Pancreas (tissue), 10 donors: ENCODE data around the gene SOBP. TPM values are rescaled to one million over a fixed set of nuclear protein-coding genes. Genes with fewer than 3 reads are reported as not detected.

Experiments used
- ATAC-seq, 4 donors: fragments of 200-7000 bp; cut with Tn5 transposase; one replicate each; pipeline versions ENCODE4 v1.8.0 to v1.9.1; 2020; ENCODE audit warnings: mild to moderate bottlenecking in 4 of 4, moderate library complexity in 4 of 4
- DNase-seq, 6 donors: peaks; one replicate each; pipeline ENCODE4 v3.0.0-alpha.2; 2020
- FAIRE-seq: peaks from 2 replicates; lab custom pipeline; 2012; peaks lifted over from hg19 to GRCh38; lab: Jason Lieb, UNC
- H3K27ac ChIP-seq, 4 donors: fragments of 200-600 bp; sonication (generic); 1 replicate in 3 of 4; 2 replicates in 1 of 4; pipeline versions ENCODE4 v1.5.0 to v1.8.0; 2020
- H3K27me3 ChIP-seq, 4 donors: fragments of 200-600 bp; one replicate each; pipeline ENCODE4 v1.8.0; 2021
- H3K36me3 ChIP-seq, 3 donors: fragments of 200-600 bp; sonication (generic) in 1 of 3; one replicate each; pipeline versions ENCODE4 v1.5.0 to v1.8.0; 2020 to 2021
- H3K4me1 ChIP-seq, 3 donors: fragments of 200-600 bp; one replicate each; pipeline ENCODE4 v1.8.0; 2021
- H3K4me3 ChIP-seq, 4 donors: fragments of 200-600 bp; sonication (generic) in 2 of 4; one replicate each; pipeline versions ENCODE4 v1.5.0 to v1.8.0; 2020 to 2021
- H3K9me3 ChIP-seq, 4 donors: fragments of 200-600 bp; one replicate each; pipeline ENCODE4 v1.8.0; 2021
- WGBS, 2 donors: extraction: QIAGEN DNeasy Blood & Tissue Kit; methylation state at CpG; one replicate each; pipeline ENCODE4 v1.1.7; 2013; 5-methylcytosine and 5-hydroxymethylcytosine counted together
- intact Hi-C, 3 donors: fragments of 100-400 bp; cut with DNase I; formaldehyde crosslinking; loops; one replicate each; pipeline versions ENCODE4 v1.11.1 to v1.14.2; 2022
- polyA plus RNA-seq, 2 donors: library from polyadenylated mRNA; stranded (reverse); fragments of 200-250 nt; gene quantifications; one replicate each; pipeline ENCODE4 v1.2.3, GENCODE V29; 2013
- total RNA-seq, 6 donors: library from RNA; stranded (reverse); fragmentation: NEBNext Ultra II Directional in 4 of 6; extraction: Animal tissue kit (Norgen Biotek cat#: 25700) in 4 of 6; gene quantifications; one replicate each; pipeline versions ENCODE4 v1.2.1 to v1.2.4, GENCODE V29; 2021 to 2023
- TF ChIP-seq, protein P1 (sequence below), 4 donors: fragments of 200-600 bp; sonication (generic) in 3 of 4; IDR thresholded peaks; one replicate each; pipeline versions ENCODE4 v1.5.0 to v1.8.0; 2021; ENCODE audit warnings: antibody characterized with exemption in 4 of 4
- donor health status: healthy with polysubstance abuse.
- donor health status: DM: no; HTN: no; CAD: no; lungs with moderate emphysema.
- donor health status: DM: no; HTN: no; CAD: no.
- donor health status: control.
- donor health status: control.
- donor health status: Bipolar disorder and iron deficiency.
- donor health status: DM: yes; HTN: yes; CAD: no.
- donor health status: DM: no; HTN: no; CAD: no.
- donor health status: DM: no; HTN: no; CAD: no.
- donor health status: DM: yes; HTN: yes; CAD: no.

The SOBP gene
- total and polyA plus RNA-seq, 8 donors, result 1.1 to 3.5 (median 2.0) TPM

DNA sequence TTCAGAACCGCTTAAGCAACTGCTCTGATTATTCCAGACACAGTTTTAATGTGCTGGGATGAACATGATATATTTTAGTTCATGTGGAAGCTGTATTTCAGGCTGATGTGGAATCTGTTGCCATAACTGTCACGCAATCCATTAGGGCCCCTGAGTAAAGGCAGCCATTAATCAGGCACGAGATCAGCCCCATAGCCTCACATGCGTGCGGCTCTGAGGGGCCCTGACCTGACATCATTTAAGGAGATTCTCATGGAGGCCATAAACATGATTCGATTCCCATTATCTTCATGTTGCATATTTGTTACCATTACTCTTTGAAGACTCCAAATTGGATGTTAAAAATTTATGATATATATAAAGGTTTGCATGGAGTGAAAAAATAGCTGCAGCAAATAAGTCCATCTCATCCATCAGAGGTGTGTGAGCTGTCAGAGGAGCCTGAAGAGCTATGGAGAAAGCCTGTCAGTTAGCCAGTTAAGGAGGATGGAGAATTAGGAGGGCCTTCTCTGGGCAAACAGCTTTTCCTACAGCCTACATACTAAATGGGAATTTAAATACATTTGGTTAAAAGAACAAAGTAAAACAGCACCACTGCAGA, 89.6 kb downstream of the SOBP start:
- no peaks in the 10 kb centered on the region for H3K9me3 ChIP-seq
- H3K27ac ChIP-seq, result no peak overlapping the region
- no peak for DNase-seq
- no peaks in the 10 kb centered on the region for H3K4me1 ChIP-seq
- intact Hi-C loops, result no loop called here
- TF ChIP-seq, protein P1, sequence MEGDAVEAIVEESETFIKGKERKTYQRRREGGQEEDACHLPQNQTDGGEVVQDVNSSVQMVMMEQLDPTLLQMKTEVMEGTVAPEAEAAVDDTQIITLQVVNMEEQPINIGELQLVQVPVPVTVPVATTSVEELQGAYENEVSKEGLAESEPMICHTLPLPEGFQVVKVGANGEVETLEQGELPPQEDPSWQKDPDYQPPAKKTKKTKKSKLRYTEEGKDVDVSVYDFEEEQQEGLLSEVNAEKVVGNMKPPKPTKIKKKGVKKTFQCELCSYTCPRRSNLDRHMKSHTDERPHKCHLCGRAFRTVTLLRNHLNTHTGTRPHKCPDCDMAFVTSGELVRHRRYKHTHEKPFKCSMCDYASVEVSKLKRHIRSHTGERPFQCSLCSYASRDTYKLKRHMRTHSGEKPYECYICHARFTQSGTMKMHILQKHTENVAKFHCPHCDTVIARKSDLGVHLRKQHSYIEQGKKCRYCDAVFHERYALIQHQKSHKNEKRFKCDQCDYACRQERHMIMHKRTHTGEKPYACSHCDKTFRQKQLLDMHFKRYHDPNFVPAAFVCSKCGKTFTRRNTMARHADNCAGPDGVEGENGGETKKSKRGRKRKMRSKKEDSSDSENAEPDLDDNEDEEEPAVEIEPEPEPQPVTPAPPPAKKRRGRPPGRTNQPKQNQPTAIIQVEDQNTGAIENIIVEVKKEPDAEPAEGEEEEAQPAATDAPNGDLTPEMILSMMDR (IDR thresholded peaks at IDR 0.05), result no peak
- WGBS, 2 donors, result 83 to 86% methylated on average over 6 of the region's 6 CpGs
- no peak for FAIRE-seq
- no peak overlapping the region for H3K4me3 ChIP-seq
- ATAC-seq, result no peak
- H3K36me3 ChIP-seq, result no peaks in the 10 kb centered on the region
- H3K27me3 ChIP-seq, result no peaks in the 10 kb centered on the region

DNA sequence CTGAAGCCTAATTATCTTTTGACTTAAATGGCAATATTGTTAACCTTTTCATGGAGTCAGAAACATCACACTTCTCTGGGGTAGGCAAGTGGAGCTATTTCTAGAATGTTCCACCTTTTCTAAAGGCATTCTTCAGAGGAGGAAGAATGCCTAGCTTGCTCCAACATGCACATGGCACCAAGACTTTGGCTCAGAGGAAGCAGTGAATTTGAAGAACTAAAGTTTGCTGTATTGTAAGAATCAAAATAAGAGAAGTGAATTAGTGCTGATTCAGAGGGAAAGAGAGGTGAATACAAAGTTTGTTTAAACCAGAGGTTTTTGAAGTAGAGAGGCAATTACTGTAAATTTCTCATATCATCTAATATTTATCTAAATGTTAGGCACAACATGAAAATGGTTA, 92.2 kb downstream of the SOBP start:
- H3K4me3 ChIP-seq, result no peak overlapping the region
- no peak for DNase-seq
- TF ChIP-seq, protein P1 (IDR thresholded peaks at IDR 0.05), result no peak

DNA sequence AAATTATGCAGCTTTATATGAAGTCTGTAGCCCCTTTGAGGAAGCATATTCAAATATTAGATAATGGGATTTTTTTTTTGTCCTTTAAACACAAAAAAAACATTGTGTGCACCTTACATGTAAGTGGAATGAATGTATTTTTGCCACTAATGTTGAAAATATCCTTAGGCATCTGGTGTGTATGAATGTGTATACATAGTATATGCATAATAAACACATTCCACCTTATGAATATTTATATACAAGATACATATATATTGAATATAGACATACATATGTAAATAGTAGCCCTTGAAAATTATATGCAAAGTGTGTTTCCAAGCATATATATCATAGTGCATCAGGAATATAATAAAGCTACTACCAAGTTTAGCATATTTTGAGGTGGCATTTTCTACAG, 94.8 kb downstream of the SOBP start:
- TF ChIP-seq, protein P1 (IDR thresholded peaks at IDR 0.05), result no peak
- H3K9me3 ChIP-seq, result no peaks in the 10 kb centered on the region
- no peak for ATAC-seq
- intact Hi-C loops, result no loop called here
- peaks cover 0 to 3% (median 0%) of the 10 kb centered on the region in 3 donors for H3K4me1 ChIP-seq
- DNase-seq, result no peak
- FAIRE-seq, result no peak
- H3K27me3 ChIP-seq, result no peaks in the 10 kb centered on the region
- H3K36me3 ChIP-seq, result no peaks in the 10 kb centered on the region
- no peak overlapping the region for H3K4me3 ChIP-seq
- H3K27ac ChIP-seq, result no peak overlapping the region

More for the DNA sequence above, 92.2 kb downstream of the SOBP start:
- Histone ChIP-seq H3K9me3 (no peaks in the 10 kb centered on the region), H3K27ac (no peak overlapping the region), H3K4me1 (no peaks in the 10 kb centered on the region), H3K27me3 (no peaks in the 10 kb centered on the region), H3K36me3 (no peaks in the 10 kb centered on the region)
- FAIRE-seq (no peak), ATAC-seq (no peak)
- intact Hi-C loops, result no loop called here

DNA sequence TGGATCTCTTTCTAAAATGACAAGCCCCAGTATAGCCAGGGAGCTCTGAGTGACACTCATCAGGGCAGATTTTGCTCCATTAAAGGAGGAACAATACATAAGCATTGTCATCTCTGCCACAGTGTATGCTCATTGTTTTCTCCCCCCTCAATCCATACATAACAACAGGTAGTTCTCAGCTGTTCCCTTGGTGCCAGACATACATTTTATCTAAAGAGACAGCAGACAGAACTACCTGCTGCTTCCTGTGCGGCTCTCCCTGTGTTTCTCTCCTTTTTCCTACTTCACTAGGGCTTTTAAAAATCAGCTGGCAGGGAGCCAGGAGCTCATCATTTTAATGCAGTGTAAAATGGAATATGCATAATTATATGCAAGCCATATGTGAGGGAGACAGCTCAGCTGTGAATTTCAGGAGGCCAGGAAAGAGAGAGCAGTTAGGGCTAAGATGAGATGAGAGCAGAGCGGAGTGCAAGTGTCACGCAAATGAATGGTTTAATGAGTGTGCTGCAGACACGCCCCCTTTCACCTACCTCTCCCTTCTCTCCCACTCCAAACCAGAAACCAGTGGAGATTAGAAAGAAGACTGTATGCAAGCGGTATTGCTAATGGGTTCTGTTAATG, 96.0 kb downstream of the SOBP start:
- 89 to 91% methylated on average over 5 of the region's 5 CpGs for WGBS, 2 donors
- no peaks in the 10 kb centered on the region for H3K27me3 ChIP-seq
- FAIRE-seq (no peak), ATAC-seq (no peak), DNase-seq (no peak)
- H3K27ac ChIP-seq, result no peak overlapping the region
- TF ChIP-seq, protein P1 (IDR thresholded peaks at IDR 0.05), result no peak
- H3K36me3 ChIP-seq, result no peaks in the 10 kb centered on the region
- intact Hi-C loops, result no loop called here
- no peak overlapping the region for H3K4me3 ChIP-seq
- H3K9me3 ChIP-seq, result no peaks in the 10 kb centered on the region
- H3K4me1 ChIP-seq, result peaks cover 0 to 3% (median 0%) of the 10 kb centered on the region in 3 donors

DNA sequence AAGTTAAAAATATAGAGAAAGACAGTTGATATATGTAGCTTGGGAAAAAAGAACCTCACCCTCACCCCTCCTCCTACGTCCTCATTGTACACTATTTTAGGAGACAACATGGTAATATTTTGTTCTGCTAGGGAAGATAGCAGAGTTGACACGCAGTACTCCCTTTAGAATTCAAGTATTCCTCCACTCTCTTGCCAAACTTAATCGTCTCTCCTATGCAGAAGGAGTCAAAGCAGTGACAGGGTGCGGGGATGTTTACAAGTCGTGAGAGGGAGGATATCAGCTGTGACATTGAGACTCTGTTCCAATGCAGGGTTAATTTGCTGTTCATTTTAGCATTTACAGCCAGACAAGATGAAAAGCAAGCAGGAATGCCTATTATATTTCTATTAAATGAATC, 97.5 kb downstream of the SOBP start:
- Histone ChIP-seq H3K4me1 (peaks cover 0 to 3% (median 0%) of the 10 kb centered on the region in 3 donors), H3K36me3 (no peaks in the 10 kb centered on the region), H3K9me3 (no peaks in the 10 kb centered on the region), H3K27ac (no peak overlapping the region), H3K27me3 (no peaks in the 10 kb centered on the region), H3K4me3 (no peak overlapping the region)
- WGBS, 2 donors, result 75 to 86% methylated on average over 5 of the region's 5 CpGs
- DNase-seq (no peak), ATAC-seq (no peak), FAIRE-seq (no peak)
- TF ChIP-seq, protein P1 (IDR thresholded peaks at IDR 0.05), result no peak
- intact Hi-C loops, result no loop called here
